Erythroblast (primary cell): ENCODE measurements around the gene RCCD1.
"Not testable (repeated sequence)": the region's sequence is repeated elsewhere in the genome, so short reads cannot be mapped to it uniquely, and the experiment has no call there.

Source experiments
- GATA1 ChIP-seq: IDR thresholded peaks from 2 replicates; pipeline ENCODE4 v1.6.1; 2011; ENCODE audit warnings: low read depth, mild to moderate bottlenecking, control low read depth, low read length, moderate library complexity
- POLR2A ChIP-seq: IDR thresholded peaks from 2 replicates; pipeline ENCODE4 v1.6.1; 2011; ENCODE audit warnings: mild to moderate bottlenecking, low read length

DNA sequence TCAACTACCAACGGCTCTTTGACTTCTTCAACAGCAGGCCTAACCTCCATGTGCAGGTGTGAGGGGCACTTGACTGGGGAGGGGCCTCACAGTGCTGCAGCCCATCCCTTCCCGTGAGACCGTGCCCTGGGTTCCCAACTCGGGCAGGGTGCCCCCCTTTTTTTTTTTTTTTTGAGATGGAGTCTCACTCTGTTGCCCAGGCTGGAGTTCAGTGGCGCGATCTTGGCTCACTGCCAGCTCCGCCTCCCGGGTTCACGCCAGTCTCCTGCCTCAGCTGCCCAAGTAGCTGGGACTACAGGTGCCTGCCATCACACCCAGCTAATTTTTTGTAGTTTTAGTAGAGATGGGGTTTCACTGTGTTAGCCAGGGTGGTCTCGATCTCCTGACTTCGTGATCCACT, 45.2 kb upstream of the RCCD1 start:
- not testable (repeated sequence) for TF ChIP-seq POLR2A, GATA1
